Body of pancreas (tissue), 4 donors: ENCODE data around the gene MUC5B. TPM values are rescaled to one million over a fixed set of nuclear protein-coding genes. Genes with fewer than 3 reads are reported as not detected.

Experiments
- ATAC-seq: fragments of 150-250 bp; one replicate; pipeline ENCODE4 v1.9.1; 2016
- DNase-seq, 4 donors: peaks; one replicate each; pipeline ENCODE4 v3.0.0-alpha.2; 2019
- H3K27ac ChIP-seq, 4 donors: fragments of 200-600 bp; sonication (generic); 1 replicate in 3 of 4; 2 replicates in 1 of 4; pipeline versions ENCODE4 v1.5.1 to v1.6.1; 2016 to 2019; ENCODE audit warnings: mild to moderate bottlenecking in 1 of 4, mixed read lengths in 1 of 4, moderate library complexity in 1 of 4
- H3K27me3 ChIP-seq, 2 donors: fragments of 200-600 bp; sonication (generic); one replicate each; pipeline ENCODE4 v1.6.0; 2016; ENCODE audit warnings: mild to moderate bottlenecking in 1 of 2
- H3K36me3 ChIP-seq, 2 donors: fragments of 200-600 bp; sonication (generic); replicated peaks in 1 of 2; 2 replicates each; pipeline ENCODE4 v1.5.1; 2016; ENCODE audit warnings: low read depth in 2 of 2; ENCODE audit not compliant: insufficient read depth in 1 of 2
- H3K4me1 ChIP-seq: fragments of 200-600 bp; sonication (generic); one replicate; pipeline ENCODE4 v1.6.0; 2016
- H3K4me3 ChIP-seq, 2 donors: fragments of 200-600 bp; sonication (generic); 1 replicate in 1 of 2; 2 replicates in 1 of 2; pipeline ENCODE4 v1.5.1; 2016 to 2019
- H3K9me3 ChIP-seq, 3 donors: fragments of 200-600 bp; sonication (generic); 1 replicate in 2 of 3; 2 replicates in 1 of 3; pipeline ENCODE4 v1.5.1; 2016
- POLR2A ChIP-seq, 3 donors: fragments of 450-650 bp; IDR thresholded peaks; one replicate each; pipeline ENCODE4 v1.6.1; 2016; ENCODE audit warnings: antibody characterized with exemption in 3 of 3, mild to moderate bottlenecking in 2 of 3
- WGBS, 2 donors: methylation state at CpG; one replicate each; pipeline ENCODE4 v1.1.5; 2017; 5-methylcytosine and 5-hydroxymethylcytosine counted together
- intact Hi-C: fragments of 100-400 bp; cut with DNase I; formaldehyde crosslinking; loops from one replicate; pipeline ENCODE4 v1.15.1; 2023
- total RNA-seq, 2 donors: library from RNA; depleted of rRNA; stranded (reverse); fragments of >200 nt; gene quantifications; one replicate each; pipeline ENCODE4 v1.1.0, GENCODE V29; 2016
- TF ChIP-seq, protein P1 (sequence below), 7 experiments: fragments of 450-650 bp in 4 of 7; fragments of 200-600 bp in 3 of 7; sonication (generic) in 3 of 7; IDR thresholded peaks; one replicate each; pipeline ENCODE4 v1.5.1; 2016 to 2019; ENCODE audit warnings: antibody characterized with exemption in 7 of 7

The MUC5B gene
- total RNA-seq, 2 donors from 2014 or later = 4.6 to 11.4 TPM

- no peaks in the 10 kb centered on the region for H3K9me3 ChIP-seq
- H3K36me3 ChIP-seq = no peaks in the 10 kb centered on the region
- peaks cover 8% of the 10 kb centered on the region for H3K4me1 ChIP-seq
- H3K4me3 ChIP-seq = no peak overlapping the region
- intact Hi-C loops = no loop called here
- no peak overlapping the region for H3K27ac ChIP-seq
- no peak for TF ChIP-seq POLR2A (IDR thresholded peaks at IDR 0.05)
- TF ChIP-seq, protein P1, sequence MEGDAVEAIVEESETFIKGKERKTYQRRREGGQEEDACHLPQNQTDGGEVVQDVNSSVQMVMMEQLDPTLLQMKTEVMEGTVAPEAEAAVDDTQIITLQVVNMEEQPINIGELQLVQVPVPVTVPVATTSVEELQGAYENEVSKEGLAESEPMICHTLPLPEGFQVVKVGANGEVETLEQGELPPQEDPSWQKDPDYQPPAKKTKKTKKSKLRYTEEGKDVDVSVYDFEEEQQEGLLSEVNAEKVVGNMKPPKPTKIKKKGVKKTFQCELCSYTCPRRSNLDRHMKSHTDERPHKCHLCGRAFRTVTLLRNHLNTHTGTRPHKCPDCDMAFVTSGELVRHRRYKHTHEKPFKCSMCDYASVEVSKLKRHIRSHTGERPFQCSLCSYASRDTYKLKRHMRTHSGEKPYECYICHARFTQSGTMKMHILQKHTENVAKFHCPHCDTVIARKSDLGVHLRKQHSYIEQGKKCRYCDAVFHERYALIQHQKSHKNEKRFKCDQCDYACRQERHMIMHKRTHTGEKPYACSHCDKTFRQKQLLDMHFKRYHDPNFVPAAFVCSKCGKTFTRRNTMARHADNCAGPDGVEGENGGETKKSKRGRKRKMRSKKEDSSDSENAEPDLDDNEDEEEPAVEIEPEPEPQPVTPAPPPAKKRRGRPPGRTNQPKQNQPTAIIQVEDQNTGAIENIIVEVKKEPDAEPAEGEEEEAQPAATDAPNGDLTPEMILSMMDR (IDR thresholded peaks at IDR 0.05) = no peak
- peaks cover 0 to 19% of the 10 kb centered on the region in 2 donors for H3K27me3 ChIP-seq
- WGBS, 2 donors = 44 to 50% methylated on average over 2 to 21 of the region's 23 CpGs
- DNase-seq (peak in 2 of 4 donors; percentile 5 to 11), ATAC-seq (no peak)
These were observed 4.2 kb downstream of the MUC5B start for GRCh38 chr11:1226986-1227550.

GRCh38 chr11:1227551-1228100, 4.8 kb downstream of the MUC5B start:
- intact Hi-C loops = no loop called here
- no peak overlapping the region for H3K27ac ChIP-seq
- TF ChIP-seq POLR2A (IDR thresholded peaks at IDR 0.05) = no peak
- H3K4me1 ChIP-seq = peaks cover 4% of the 10 kb centered on the region
- H3K36me3 ChIP-seq = no peaks in the 10 kb centered on the region
- WGBS, 2 donors = 73 to 75% methylated on average over 3 to 22 of the region's 23 CpGs
- H3K4me3 ChIP-seq = no peak overlapping the region
- ATAC-seq (no peak), DNase-seq (peak in 1 of 4 donors; percentile 10)
- peaks cover 0 to 19% of the 10 kb centered on the region in 2 donors for H3K27me3 ChIP-seq
- no peaks in the 10 kb centered on the region for H3K9me3 ChIP-seq

- DNase-seq (peak in 2 of 4 donors; percentile 4 to 9), ATAC-seq (no peak)
- H3K27ac ChIP-seq = no peak overlapping the region
- H3K36me3 ChIP-seq = no peaks in the 10 kb centered on the region
- H3K4me3 ChIP-seq = no peak overlapping the region
- no peaks in the 10 kb centered on the region for H3K9me3 ChIP-seq
- TF ChIP-seq POLR2A (IDR thresholded peaks at IDR 0.05) = no peak
- TF ChIP-seq, protein P1 (IDR thresholded peaks at IDR 0.05) = no peak
- WGBS, 2 donors = 65% methylated on average over 21 of the region's 31 CpGs; no CpG with 5 or more reads in 1 of the 2 donors
- no peaks in the 10 kb centered on the region for H3K4me1 ChIP-seq
- intact Hi-C loops = no loop called here
- peaks cover 0 to 19% of the 10 kb centered on the region in 2 donors for H3K27me3 ChIP-seq
These were observed 5.4 kb downstream of the MUC5B start for GRCh38 chr11:1228101-1228821.

- no peaks in the 10 kb centered on the region for H3K9me3 ChIP-seq
- ATAC-seq (no peak), DNase-seq (peak in 2 of 4 donors; percentile 2 to 7)
- H3K4me1 ChIP-seq = no peaks in the 10 kb centered on the region
- 67 to 71% methylated on average over 1 to 18 of the region's 18 CpGs for WGBS, 2 donors
- H3K27ac ChIP-seq = no peak overlapping the region
- intact Hi-C loops = no loop called here
- H3K4me3 ChIP-seq = no peak overlapping the region
- no peaks in the 10 kb centered on the region for H3K36me3 ChIP-seq
- TF ChIP-seq, protein P1 (IDR thresholded peaks at IDR 0.05) = no peak
- TF ChIP-seq POLR2A (IDR thresholded peaks at IDR 0.05) = no peak
- H3K27me3 ChIP-seq = peaks cover 0 to 19% of the 10 kb centered on the region in 2 donors
These were observed 6.1 kb downstream of the MUC5B start for GRCh38 chr11:1228921-1229451.

DNA sequence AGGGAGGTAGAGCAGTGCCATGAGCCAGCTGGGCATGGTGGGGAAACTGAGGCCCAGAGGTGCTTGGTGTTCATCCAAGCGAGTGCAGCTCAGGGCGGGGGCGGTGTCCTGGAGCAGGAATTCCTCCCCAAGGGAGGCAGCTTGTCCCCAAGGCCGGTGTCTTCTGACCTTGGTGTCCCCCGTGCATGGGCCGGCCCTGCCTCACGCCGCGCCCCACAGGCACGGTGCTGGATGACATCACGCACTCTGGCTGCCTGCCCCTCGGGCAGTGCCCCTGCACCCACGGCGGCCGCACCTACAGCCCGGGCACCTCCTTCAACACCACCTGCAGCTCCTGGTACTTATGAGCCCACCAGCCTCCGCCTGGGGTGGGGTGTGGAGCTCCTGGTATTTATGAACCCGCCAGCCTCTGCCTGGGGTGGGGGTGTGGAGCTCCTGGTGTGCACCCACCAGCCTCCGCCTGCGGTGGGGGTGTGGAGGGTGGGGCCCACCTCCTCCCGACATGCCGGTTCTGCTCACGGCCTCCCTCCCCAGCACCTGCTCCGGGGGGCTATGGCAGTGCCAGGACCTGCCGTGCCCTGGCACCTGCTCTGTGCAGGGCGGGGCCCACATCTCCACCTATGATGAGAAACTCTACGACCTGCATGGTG, 6.7 kb downstream of the MUC5B start:
- TF ChIP-seq POLR2A (IDR thresholded peaks at IDR 0.05) = no peak
- TF ChIP-seq, protein P1 (IDR thresholded peaks at IDR 0.05) = no peak
- Histone ChIP-seq H3K27me3 (peaks cover 0 to 19% of the 10 kb centered on the region in 2 donors), H3K36me3 (no peaks in the 10 kb centered on the region), H3K27ac (no peak overlapping the region), H3K4me3 (no peak overlapping the region), H3K4me1 (no peaks in the 10 kb centered on the region), H3K9me3 (no peaks in the 10 kb centered on the region)
- ATAC-seq (no peak), DNase-seq (peak in 2 of 4 donors; percentile 3 to 7)
- intact Hi-C loops = no loop called here
- 71% methylated on average over 27 of the region's 27 CpGs; no CpG with 5 or more reads in 1 of the 2 donors for WGBS, 2 donors
